ENCODE measurements around the gene MYLK. TPM values are rescaled to one million over a fixed set of nuclear protein-coding genes. Genes with fewer than 3 reads are reported as not detected.
A peak's percentile ranks its signal among the peaks of the same experiment; 100 is the strongest.

Gene MYLK
- polyA plus RNA-seq, 1 donor (not counting 4 experiments of a cell fraction or from before 2014, with no cell fraction given), result 7.8 TPM

DNA sequence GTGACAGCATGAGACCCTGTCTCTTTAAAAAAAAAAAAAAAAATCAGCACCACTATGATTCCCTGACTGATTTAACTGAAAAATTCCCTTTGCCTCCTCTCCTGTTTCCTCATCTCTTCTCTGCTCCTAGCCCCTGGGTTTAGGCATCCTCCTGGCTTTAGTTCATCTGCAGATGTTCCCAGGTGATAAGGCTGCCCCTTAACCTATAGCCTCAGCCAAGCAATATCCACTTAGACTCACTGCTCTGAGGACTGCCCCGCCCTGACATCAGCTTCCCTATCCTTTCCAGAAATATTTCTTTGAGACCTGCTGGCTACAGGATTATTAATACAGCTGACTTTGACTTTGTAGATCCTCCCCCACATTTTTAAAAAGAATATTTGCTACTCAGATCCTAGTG is 259.8 kb downstream of the MYLK start:
- H4K20me1 ChIP-seq (ENCODE audit: control insufficient read depth, extremely low read depth, insufficient read depth, low read length), result no peaks in the 10 kb centered on the region
- dilution Hi-C loops (cut with MboI; ENCODE audit: extremely low pct_ligation_motif_present, low sequenced_read_pairs), result no loop called here
- H3K9ac ChIP-seq (ENCODE audit: control insufficient read depth, extremely low read depth, insufficient read depth, low read length), result no peak overlapping the region
- no peak overlapping the region for H3K4me3 ChIP-seq (ENCODE audit: control insufficient read depth in 2 of 3, extremely low read depth in 1 of 3, insufficient read depth in 2 of 3, low read depth in 1 of 3, low read length in 3 of 3)
- H3K27ac ChIP-seq (ENCODE audit: control insufficient read depth, insufficient read depth, low read length), result no peak overlapping the region
- peaks cover 44% of the 10 kb centered on the region for H3K4me1 ChIP-seq (ENCODE audit: control insufficient read depth, extremely low read depth, insufficient read depth, low read length)
- DNase-seq (ENCODE audit: low read depth, low spot score), result no peak
- H2AFZ ChIP-seq (ENCODE audit: control insufficient read depth, low read length), result no peak overlapping the region
- TF ChIP-seq EZH2 (IDR thresholded peaks at IDR 0.05; ENCODE audit: low read length), result no peak
- TF ChIP-seq, protein P1, sequence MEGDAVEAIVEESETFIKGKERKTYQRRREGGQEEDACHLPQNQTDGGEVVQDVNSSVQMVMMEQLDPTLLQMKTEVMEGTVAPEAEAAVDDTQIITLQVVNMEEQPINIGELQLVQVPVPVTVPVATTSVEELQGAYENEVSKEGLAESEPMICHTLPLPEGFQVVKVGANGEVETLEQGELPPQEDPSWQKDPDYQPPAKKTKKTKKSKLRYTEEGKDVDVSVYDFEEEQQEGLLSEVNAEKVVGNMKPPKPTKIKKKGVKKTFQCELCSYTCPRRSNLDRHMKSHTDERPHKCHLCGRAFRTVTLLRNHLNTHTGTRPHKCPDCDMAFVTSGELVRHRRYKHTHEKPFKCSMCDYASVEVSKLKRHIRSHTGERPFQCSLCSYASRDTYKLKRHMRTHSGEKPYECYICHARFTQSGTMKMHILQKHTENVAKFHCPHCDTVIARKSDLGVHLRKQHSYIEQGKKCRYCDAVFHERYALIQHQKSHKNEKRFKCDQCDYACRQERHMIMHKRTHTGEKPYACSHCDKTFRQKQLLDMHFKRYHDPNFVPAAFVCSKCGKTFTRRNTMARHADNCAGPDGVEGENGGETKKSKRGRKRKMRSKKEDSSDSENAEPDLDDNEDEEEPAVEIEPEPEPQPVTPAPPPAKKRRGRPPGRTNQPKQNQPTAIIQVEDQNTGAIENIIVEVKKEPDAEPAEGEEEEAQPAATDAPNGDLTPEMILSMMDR (optimal IDR thresholded peaks at IDR 0.05 in 1 of 3, IDR thresholded peaks at IDR 0.05 in 1 of 3, conservative IDR thresholded peaks at IDR 0.05 in 1 of 3; ENCODE audit: extremely low read depth in 1 of 3, insufficient read depth in 2 of 3, low read length in 3 of 3), result no peak
- no peaks in the 10 kb centered on the region for H3K9me3 ChIP-seq (ENCODE audit: control insufficient read depth, low read depth, low read length)
- no peaks in the 10 kb centered on the region for H3K36me3 ChIP-seq (ENCODE audit: control insufficient read depth in 2 of 2, extremely low read depth in 1 of 2, insufficient read depth in 2 of 2, low read length in 2 of 2)
- no peaks in the 10 kb centered on the region for H3K79me2 ChIP-seq (ENCODE audit: control insufficient read depth, insufficient read depth, low read length)
- H3K9me1 ChIP-seq (ENCODE audit: control insufficient read depth, extremely low read depth, insufficient read depth, low read length), result no peaks in the 10 kb centered on the region
- H3K27me3 ChIP-seq (ENCODE audit: control insufficient read depth, extremely low read depth, insufficient read depth, low read length), result no peaks in the 10 kb centered on the region
- H3K4me2 ChIP-seq (ENCODE audit: control insufficient read depth, extremely low read depth, insufficient read depth, low read depth, low read length), result peak overlapping the region; percentile 67
- no peak for FAIRE-seq

DNA sequence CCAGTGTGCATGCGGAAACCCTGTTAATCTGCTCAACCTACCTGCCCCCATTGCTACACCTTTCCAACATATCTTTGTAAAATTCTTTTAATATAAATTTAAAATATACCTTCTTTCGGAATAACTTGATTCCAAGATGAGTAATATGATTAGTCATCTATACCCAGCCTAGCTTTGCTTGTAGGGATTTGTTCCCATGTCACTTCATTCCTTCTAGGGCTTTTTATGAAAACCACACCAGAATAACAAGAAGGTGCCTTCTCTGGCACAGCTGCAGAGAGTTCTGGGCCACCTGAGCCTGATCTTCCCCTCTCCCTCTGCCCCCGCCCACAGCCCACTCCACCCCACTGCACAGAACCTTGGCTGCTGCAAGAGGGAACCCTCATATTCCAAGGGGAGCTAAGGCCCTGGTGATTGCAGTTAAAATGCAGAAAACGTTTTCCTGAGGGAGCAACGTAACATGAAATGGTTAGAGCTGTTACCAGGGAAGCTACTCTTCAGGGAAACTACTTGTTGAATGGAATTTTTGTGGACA is 260.7 kb downstream of the MYLK start:
- Histone ChIP-seq H3K4me2 (ENCODE audit: control insufficient read depth, extremely low read depth, insufficient read depth, low read depth, low read length) (peak overlapping the region; percentile 67), H3K9me3 (ENCODE audit: control insufficient read depth, low read depth, low read length) (no peaks in the 10 kb centered on the region), H3K79me2 (ENCODE audit: control insufficient read depth, insufficient read depth, low read length) (no peaks in the 10 kb centered on the region), H3K4me3 (ENCODE audit: control insufficient read depth in 2 of 3, extremely low read depth in 1 of 3, insufficient read depth in 2 of 3, low read depth in 1 of 3, low read length in 3 of 3) (peak overlapping the region in 1 of 3 experiments; percentile 5), H3K27me3 (ENCODE audit: control insufficient read depth, extremely low read depth, insufficient read depth, low read length) (no peaks in the 10 kb centered on the region), H3K4me1 (ENCODE audit: control insufficient read depth, extremely low read depth, insufficient read depth, low read length) (peaks cover 51% of the 10 kb centered on the region), H3K9me1 (ENCODE audit: control insufficient read depth, extremely low read depth, insufficient read depth, low read length) (no peaks in the 10 kb centered on the region), H3K9ac (ENCODE audit: control insufficient read depth, extremely low read depth, insufficient read depth, low read length) (no peak overlapping the region), H3K27ac (ENCODE audit: control insufficient read depth, insufficient read depth, low read length) (peak overlapping the region; percentile 46), H2AFZ (ENCODE audit: control insufficient read depth, low read length) (no peak overlapping the region), H4K20me1 (ENCODE audit: control insufficient read depth, extremely low read depth, insufficient read depth, low read length) (no peaks in the 10 kb centered on the region), H3K36me3 (ENCODE audit: control insufficient read depth in 2 of 2, extremely low read depth in 1 of 2, insufficient read depth in 2 of 2, low read length in 2 of 2) (no peaks in the 10 kb centered on the region)
- no peak for TF ChIP-seq EZH2 (IDR thresholded peaks at IDR 0.05; ENCODE audit: low read length)
- TF ChIP-seq, protein P1 (optimal IDR thresholded peaks at IDR 0.05 in 1 of 3, IDR thresholded peaks at IDR 0.05 in 1 of 3, conservative IDR thresholded peaks at IDR 0.05 in 1 of 3; ENCODE audit: extremely low read depth in 1 of 3, insufficient read depth in 2 of 3, low read length in 3 of 3), result no peak
- no peak for DNase-seq (ENCODE audit: low read depth, low spot score)
- dilution Hi-C loops (cut with MboI; ENCODE audit: extremely low pct_ligation_motif_present, low sequenced_read_pairs), result no loop called here
- FAIRE-seq, result peak; percentile 60

All from keratinocyte (primary cell).